ENCODE results near the gene ZNF326.
"Not testable (repeated sequence)": the region's sequence is repeated elsewhere in the genome, so short reads cannot be mapped to it uniquely, and the experiment has no call there.

Gene ZNF326

GRCh38 chr1:89996450-89997110 is 1.7 kb downstream of the ZNF326 start:
- peak overlapping the region; percentile 83 for H3K4me3 ChIP-seq (ENCODE audit: control insufficient read depth, low read depth, low read length)
- no peak for TF ChIP-seq CTCF (conservative IDR thresholded peaks at IDR 0.05; ENCODE audit: control insufficient read depth, insufficient read depth, low read depth, low read length)
- no peak for DNase-seq (ENCODE audit: low read depth)

DNA sequence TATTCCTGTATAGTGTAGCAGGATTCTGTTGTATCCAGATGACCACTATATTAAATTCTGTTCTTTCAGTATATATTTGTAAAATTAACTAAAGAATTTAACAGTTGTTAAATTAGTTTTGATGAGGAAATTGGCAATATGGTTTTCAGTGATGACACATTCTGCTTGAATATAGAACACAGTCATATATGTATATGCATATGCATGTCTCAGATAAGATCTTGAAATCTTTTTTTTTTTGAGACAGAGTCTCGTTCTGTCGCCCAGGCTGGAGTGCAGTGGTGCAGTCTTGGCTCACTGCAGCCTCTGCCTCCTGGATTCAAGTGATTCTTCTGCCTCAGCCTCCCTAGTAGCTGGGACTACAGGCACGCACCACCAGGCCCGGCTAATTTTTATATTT is 2.2 kb downstream of the ZNF326 start:
- not testable (repeated sequence) for H3K4me3 ChIP-seq (ENCODE audit: control insufficient read depth, low read depth, low read length); DNase-seq (ENCODE audit: low read depth)

DNA sequence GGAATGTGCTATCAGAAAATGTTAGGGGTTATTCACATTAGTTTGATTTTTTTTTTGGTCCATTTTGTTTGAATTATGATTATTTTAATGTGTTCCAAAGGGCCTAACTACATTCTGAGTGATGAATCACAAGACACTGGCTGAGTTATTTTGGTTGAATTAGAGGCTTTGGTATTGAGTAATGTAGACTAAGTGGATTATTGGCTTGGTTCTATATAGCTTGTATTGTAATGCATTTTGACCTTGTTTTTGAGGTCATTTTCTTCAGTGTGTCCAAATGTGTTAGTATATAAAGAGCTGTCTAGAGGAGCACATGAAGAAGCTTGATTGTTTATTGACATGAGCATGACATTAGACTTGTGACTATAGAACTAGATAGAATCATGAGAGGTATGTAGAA is 3.4 kb downstream of the ZNF326 start:
- no peak for TF ChIP-seq CTCF (conservative IDR thresholded peaks at IDR 0.05; ENCODE audit: control insufficient read depth, insufficient read depth, low read depth, low read length)
- H3K4me3 ChIP-seq (ENCODE audit: control insufficient read depth, low read depth, low read length) = no peak overlapping the region
- peak; percentile 67 for DNase-seq (ENCODE audit: low read depth)

DNA sequence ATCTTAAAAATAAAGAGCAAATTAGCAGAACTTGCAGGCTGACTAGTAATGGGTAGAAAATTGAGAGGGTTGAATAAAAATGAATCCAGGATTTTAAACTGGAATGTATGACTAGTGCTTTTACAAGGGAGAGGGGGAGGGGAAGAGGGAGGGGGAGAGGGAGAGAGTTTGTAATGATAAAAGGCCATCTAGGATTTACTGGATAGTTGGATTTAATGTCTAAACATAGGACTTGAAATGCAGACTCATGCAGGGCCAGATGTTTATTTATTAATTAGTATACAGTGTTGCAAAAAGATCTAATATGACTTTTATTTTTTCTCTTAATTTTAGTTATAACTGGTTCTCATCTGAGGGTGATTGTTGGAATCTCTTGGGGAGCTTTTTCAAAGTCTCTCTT is 4.3 kb downstream of the ZNF326 start:
- no peak for TF ChIP-seq CTCF (conservative IDR thresholded peaks at IDR 0.05; ENCODE audit: control insufficient read depth, insufficient read depth, low read depth, low read length)
- no peak for DNase-seq (ENCODE audit: low read depth)
- no peak overlapping the region for H3K4me3 ChIP-seq (ENCODE audit: control insufficient read depth, low read depth, low read length)

GRCh38 chr1:89999628-90000027 is 4.7 kb downstream of the ZNF326 start:
- TF ChIP-seq CTCF (conservative IDR thresholded peaks at IDR 0.05; ENCODE audit: control insufficient read depth, insufficient read depth, low read depth, low read length) = no peak
- no peak for DNase-seq (ENCODE audit: low read depth)
- no peak overlapping the region for H3K4me3 ChIP-seq (ENCODE audit: control insufficient read depth, low read depth, low read length)

- no peak for DNase-seq (ENCODE audit: low read depth)
- H3K4me3 ChIP-seq (ENCODE audit: control insufficient read depth, low read depth, low read length) = no peak overlapping the region
- no peak for TF ChIP-seq CTCF (conservative IDR thresholded peaks at IDR 0.05; ENCODE audit: control insufficient read depth, insufficient read depth, low read depth, low read length)
Measured at GRCh38 chr1:90000934-90001676, 6.2 kb downstream of the ZNF326 start.

DNA sequence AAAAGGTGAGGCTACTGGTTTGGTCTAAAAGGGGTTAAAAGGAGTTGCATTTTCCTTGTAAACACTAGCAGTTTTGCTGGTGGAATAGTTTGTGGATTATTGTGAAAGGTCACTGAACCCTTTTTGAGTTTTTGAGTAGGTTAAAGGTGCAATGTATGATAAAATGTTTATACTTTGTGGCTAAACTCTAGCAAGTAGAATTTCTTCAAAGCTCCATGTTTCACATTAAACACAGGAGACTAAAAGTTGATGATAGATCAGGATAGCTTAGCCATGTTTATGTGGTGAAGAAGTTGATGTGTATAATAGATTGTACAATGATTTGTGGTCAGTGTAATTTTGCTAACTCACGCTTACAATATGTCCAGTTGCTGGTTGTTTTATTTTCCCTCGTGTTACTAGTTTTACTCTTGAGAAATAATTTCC is 13.1 kb downstream of the ZNF326 start:
- H3K4me3 ChIP-seq (ENCODE audit: control insufficient read depth, low read depth, low read length) = no peak overlapping the region
- no peak for DNase-seq (ENCODE audit: low read depth)
- no peak for TF ChIP-seq CTCF (conservative IDR thresholded peaks at IDR 0.05; ENCODE audit: control insufficient read depth, insufficient read depth, low read depth, low read length)
